Mucosa of rectum (tissue), 2 donors: ENCODE measurements around the gene ENTREP1.
"Not testable (repeated sequence)": the region's sequence is repeated elsewhere in the genome, so short reads cannot be mapped to it uniquely, and the experiment has no call there.

Source experiments
- H3K27ac ChIP-seq, 2 donors: one replicate each; pipeline ENCODE4 v1.7.0; 2013; ENCODE audit warnings: inconsistent platforms in 2 of 2, low read depth in 2 of 2, low read length in 2 of 2
- H3K27me3 ChIP-seq, 2 donors: one replicate each; pipeline ENCODE4 v1.7.0; 2013; ENCODE audit warnings: low read length in 2 of 2; ENCODE audit not compliant: control insufficient read depth in 2 of 2, insufficient read depth in 2 of 2
- H3K36me3 ChIP-seq, 2 donors: one replicate each; pipeline ENCODE4 v1.7.0; 2013; ENCODE audit warnings: low read length in 2 of 2; ENCODE audit not compliant: control insufficient read depth in 2 of 2, insufficient read depth in 2 of 2
- H3K4me1 ChIP-seq, 2 donors: one replicate each; pipeline ENCODE4 v1.7.0; 2013; ENCODE audit warnings: low read length in 2 of 2, mild to moderate bottlenecking in 1 of 2; ENCODE audit not compliant: control insufficient read depth in 2 of 2, insufficient read depth in 2 of 2
- H3K4me3 ChIP-seq, 2 donors: one replicate each; pipeline ENCODE4 v1.7.0; 2013; ENCODE audit warnings: low read length in 2 of 2
- H3K9ac ChIP-seq, 2 donors: one replicate each; pipeline ENCODE4 v1.7.0; 2013; ENCODE audit warnings: low read length in 2 of 2, low read depth in 1 of 2, mild to moderate bottlenecking in 1 of 2
- H3K9me3 ChIP-seq, 2 donors: one replicate each; pipeline ENCODE4 v1.7.0; 2013; ENCODE audit warnings: low read length in 2 of 2; ENCODE audit not compliant: control insufficient read depth in 2 of 2
- donor health status: healthy.
- donor health status: Normal muscosa, but diverticular disease.

Gene ENTREP1

GRCh38 chr9:69299315-69299714, 25.7 kb upstream of the ENTREP1 start:
- no peak overlapping the region for H3K27ac ChIP-seq
- no peak overlapping the region for H3K9ac ChIP-seq
- H3K36me3 ChIP-seq = no peaks in the 10 kb centered on the region
- H3K9me3 ChIP-seq = no peaks in the 10 kb centered on the region
- no peaks in the 10 kb centered on the region for H3K27me3 ChIP-seq
- H3K4me3 ChIP-seq = no peak overlapping the region
- no peaks in the 10 kb centered on the region for H3K4me1 ChIP-seq

- no peaks in the 10 kb centered on the region for H3K9me3 ChIP-seq
- no peaks in the 10 kb centered on the region for H3K36me3 ChIP-seq
- no peak overlapping the region for H3K4me3 ChIP-seq
- no peaks in the 10 kb centered on the region for H3K27me3 ChIP-seq
- H3K4me1 ChIP-seq = no peaks in the 10 kb centered on the region
- no peak overlapping the region for H3K9ac ChIP-seq
- no peak overlapping the region for H3K27ac ChIP-seq
Measured at GRCh38 chr9:69299826-69300225, 25.2 kb upstream of the ENTREP1 start.

GRCh38 chr9:69303331-69303730, 21.7 kb upstream of the ENTREP1 start:
- Histone ChIP-seq H3K4me3 (no peak overlapping the region), H3K27me3 (no peaks in the 10 kb centered on the region), H3K36me3 (no peaks in the 10 kb centered on the region), H3K4me1 (no peaks in the 10 kb centered on the region), H3K27ac (no peak overlapping the region), H3K9ac (no peak overlapping the region), H3K9me3 (no peaks in the 10 kb centered on the region)

GRCh38 chr9:69306895-69307445, 18.0 kb upstream of the ENTREP1 start:
- H3K36me3 ChIP-seq, H3K27me3 ChIP-seq, H3K9ac ChIP-seq, H3K27ac ChIP-seq, H3K4me3 ChIP-seq, H3K9me3 ChIP-seq, H3K4me1 ChIP-seq: not testable (repeated sequence)

GRCh38 chr9:69307446-69308205, 17.4 kb upstream of the ENTREP1 start:
- Histone ChIP-seq H3K27me3 (no peaks in the 10 kb centered on the region), H3K9ac (no peak overlapping the region), H3K4me3 (no peak overlapping the region), H3K9me3 (peaks cover 0 to under 1% of the 10 kb centered on the region in 2 donors), H3K4me1 (no peaks in the 10 kb centered on the region), H3K27ac (no peak overlapping the region), H3K36me3 (no peaks in the 10 kb centered on the region)

GRCh38 chr9:69308206-69308931, 16.6 kb upstream of the ENTREP1 start:
- H3K4me1 ChIP-seq = no peaks in the 10 kb centered on the region
- no peak overlapping the region for H3K4me3 ChIP-seq
- no peaks in the 10 kb centered on the region for H3K27me3 ChIP-seq
- no peak overlapping the region for H3K27ac ChIP-seq
- H3K9ac ChIP-seq = no peak overlapping the region
- no peaks in the 10 kb centered on the region for H3K36me3 ChIP-seq
- H3K9me3 ChIP-seq = peaks cover 0 to 5% of the 10 kb centered on the region in 2 donors

GRCh38 chr9:69313175-69313574, 11.8 kb upstream of the ENTREP1 start:
- Histone ChIP-seq H3K9me3 (peaks cover 0 to 5% of the 10 kb centered on the region in 2 donors), H3K36me3 (no peaks in the 10 kb centered on the region), H3K4me1 (no peaks in the 10 kb centered on the region), H3K4me3 (no peak overlapping the region), H3K27me3 (no peaks in the 10 kb centered on the region), H3K27ac (no peak overlapping the region), H3K9ac (no peak overlapping the region)

- no peaks in the 10 kb centered on the region for H3K36me3 ChIP-seq
- H3K9me3 ChIP-seq = peaks cover 0 to 5% of the 10 kb centered on the region in 2 donors
- no peaks in the 10 kb centered on the region for H3K4me1 ChIP-seq
- no peak overlapping the region for H3K27ac ChIP-seq
- H3K9ac ChIP-seq = no peak overlapping the region
- H3K4me3 ChIP-seq = no peak overlapping the region
- peaks cover 0 to 2% of the 10 kb centered on the region in 2 donors for H3K27me3 ChIP-seq
Measured at GRCh38 chr9:69314547-69314946, 10.5 kb upstream of the ENTREP1 start.

- H3K36me3 ChIP-seq = no peaks in the 10 kb centered on the region
- H3K27me3 ChIP-seq = peaks cover 0 to 2% of the 10 kb centered on the region in 2 donors
- H3K4me3 ChIP-seq = no peak overlapping the region
- H3K9ac ChIP-seq = no peak overlapping the region
- peaks cover 0 to 5% of the 10 kb centered on the region in 2 donors for H3K9me3 ChIP-seq
- H3K4me1 ChIP-seq = no peaks in the 10 kb centered on the region
- no peak overlapping the region for H3K27ac ChIP-seq
Measured at GRCh38 chr9:69317081-69317480, 7.9 kb upstream of the ENTREP1 start.

- Histone ChIP-seq H3K27ac (no peak overlapping the region), H3K9ac (no peak overlapping the region), H3K27me3 (peaks cover 0 to 2% of the 10 kb centered on the region in 2 donors), H3K4me3 (no peak overlapping the region), H3K4me1 (no peaks in the 10 kb centered on the region), H3K9me3 (peaks cover 0 to 2% of the 10 kb centered on the region in 2 donors), H3K36me3 (no peaks in the 10 kb centered on the region)
Measured at GRCh38 chr9:69317894-69318293, 7.1 kb upstream of the ENTREP1 start.
